GM23338 (cell line): ENCODE data around the gene OXT. TPM values are rescaled to one million over a fixed set of nuclear protein-coding genes. Genes with fewer than 3 reads are reported as not detected.

Experiments used
- CREB1 ChIP-seq: fragments of 250-450 bp; sonication (Bioruptor Pico); IDR thresholded peaks from 2 replicates; pipeline ENCODE4 v1.5.0; 2020; ENCODE audit warnings: low read depth, mild to moderate bottlenecking, moderate library complexity
- EZH2 ChIP-seq: fragments of 200-600 bp; sonication (generic); IDR thresholded peaks from one replicate; pipeline ENCODE4 v1.8.0; 2017; ENCODE audit warnings: antibody characterized with exemption, mild to moderate bottlenecking, low read depth; ENCODE audit not compliant: unreplicated experiment
- EZH2phosphoT487 ChIP-seq: fragments of 200-600 bp; sonication (generic); IDR thresholded peaks from one replicate; pipeline ENCODE4 v1.8.1; 2018; ENCODE audit warnings: antibody characterized with exemption; ENCODE audit not compliant: unreplicated experiment
- JUNB ChIP-seq: IDR thresholded peaks from one replicate; pipeline ENCODE4 v1.6.1; 2016; ENCODE audit warnings: antibody characterized with exemption; ENCODE audit not compliant: unreplicated experiment
- polyA plus RNA-seq: library from polyadenylated mRNA; unstranded; fragments of >200 nt; fragmentation: Nextera tagmentation; extraction: Ambion mirVana; gene quantifications from 2 replicates; pipeline ENCODE4 v1.2.1, GENCODE V29; 2016
- total RNA-seq: library from RNA; depleted of rRNA; stranded (reverse); fragments of >200 nt; shearing (Covaris generic); gene quantifications from 2 replicates; pipeline ENCODE4 v1.2.3, GENCODE V29; 2014
- TF ChIP-seq, protein P1 (sequence below): fragments of 250-450 bp; sonication (Bioruptor Pico); IDR thresholded peaks from 2 replicates; pipeline ENCODE4 v1.5.0; 2020; ENCODE audit warnings: mild to moderate bottlenecking, moderate library complexity
- TF ChIP-seq, protein P2 (sequence below), 2 experiments: fragments of 200-600 bp in 1 of 2; sonication (generic) in 1 of 2; conservative IDR thresholded peaks; 2 replicates each; pipeline versions ENCODE4 v1.5.1 to v1.6.1; 2016 to 2017; ENCODE audit warnings: antibody characterized with exemption in 2 of 2, low read depth in 2 of 2, mild to moderate bottlenecking in 2 of 2, moderate library complexity in 1 of 2
- TF ChIP-seq, protein P3 (sequence below): IDR thresholded peaks from 2 replicates; pipeline ENCODE4 v1.6.1; 2016; ENCODE audit warnings: antibody characterized with exemption

The OXT gene
- total and polyA plus RNA-seq, 2 experiments from 2014 or later, result 1.5 TPM; not detected in 1

DNA sequence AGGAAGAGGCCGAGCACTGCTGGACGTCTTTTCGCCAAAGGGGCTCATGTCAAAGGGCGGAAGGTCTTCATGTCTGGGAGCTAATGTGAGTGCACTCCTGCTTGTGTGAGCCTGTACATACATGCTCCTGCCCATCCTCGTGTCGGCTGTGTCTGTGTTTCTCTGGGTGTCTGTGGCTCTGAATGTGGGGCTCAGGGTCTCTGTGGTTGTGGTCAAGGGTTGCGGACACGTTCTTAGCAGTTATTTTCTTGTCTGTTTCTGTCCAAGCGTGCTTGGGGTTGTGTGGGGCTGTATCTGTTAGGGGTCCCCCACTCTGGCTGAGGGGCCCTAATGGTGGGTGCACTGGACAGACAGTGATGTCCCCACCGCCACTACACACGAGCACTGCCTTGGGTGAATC is 10.2 kb downstream of the OXT start (continued):
- TF ChIP-seq, protein P1, sequence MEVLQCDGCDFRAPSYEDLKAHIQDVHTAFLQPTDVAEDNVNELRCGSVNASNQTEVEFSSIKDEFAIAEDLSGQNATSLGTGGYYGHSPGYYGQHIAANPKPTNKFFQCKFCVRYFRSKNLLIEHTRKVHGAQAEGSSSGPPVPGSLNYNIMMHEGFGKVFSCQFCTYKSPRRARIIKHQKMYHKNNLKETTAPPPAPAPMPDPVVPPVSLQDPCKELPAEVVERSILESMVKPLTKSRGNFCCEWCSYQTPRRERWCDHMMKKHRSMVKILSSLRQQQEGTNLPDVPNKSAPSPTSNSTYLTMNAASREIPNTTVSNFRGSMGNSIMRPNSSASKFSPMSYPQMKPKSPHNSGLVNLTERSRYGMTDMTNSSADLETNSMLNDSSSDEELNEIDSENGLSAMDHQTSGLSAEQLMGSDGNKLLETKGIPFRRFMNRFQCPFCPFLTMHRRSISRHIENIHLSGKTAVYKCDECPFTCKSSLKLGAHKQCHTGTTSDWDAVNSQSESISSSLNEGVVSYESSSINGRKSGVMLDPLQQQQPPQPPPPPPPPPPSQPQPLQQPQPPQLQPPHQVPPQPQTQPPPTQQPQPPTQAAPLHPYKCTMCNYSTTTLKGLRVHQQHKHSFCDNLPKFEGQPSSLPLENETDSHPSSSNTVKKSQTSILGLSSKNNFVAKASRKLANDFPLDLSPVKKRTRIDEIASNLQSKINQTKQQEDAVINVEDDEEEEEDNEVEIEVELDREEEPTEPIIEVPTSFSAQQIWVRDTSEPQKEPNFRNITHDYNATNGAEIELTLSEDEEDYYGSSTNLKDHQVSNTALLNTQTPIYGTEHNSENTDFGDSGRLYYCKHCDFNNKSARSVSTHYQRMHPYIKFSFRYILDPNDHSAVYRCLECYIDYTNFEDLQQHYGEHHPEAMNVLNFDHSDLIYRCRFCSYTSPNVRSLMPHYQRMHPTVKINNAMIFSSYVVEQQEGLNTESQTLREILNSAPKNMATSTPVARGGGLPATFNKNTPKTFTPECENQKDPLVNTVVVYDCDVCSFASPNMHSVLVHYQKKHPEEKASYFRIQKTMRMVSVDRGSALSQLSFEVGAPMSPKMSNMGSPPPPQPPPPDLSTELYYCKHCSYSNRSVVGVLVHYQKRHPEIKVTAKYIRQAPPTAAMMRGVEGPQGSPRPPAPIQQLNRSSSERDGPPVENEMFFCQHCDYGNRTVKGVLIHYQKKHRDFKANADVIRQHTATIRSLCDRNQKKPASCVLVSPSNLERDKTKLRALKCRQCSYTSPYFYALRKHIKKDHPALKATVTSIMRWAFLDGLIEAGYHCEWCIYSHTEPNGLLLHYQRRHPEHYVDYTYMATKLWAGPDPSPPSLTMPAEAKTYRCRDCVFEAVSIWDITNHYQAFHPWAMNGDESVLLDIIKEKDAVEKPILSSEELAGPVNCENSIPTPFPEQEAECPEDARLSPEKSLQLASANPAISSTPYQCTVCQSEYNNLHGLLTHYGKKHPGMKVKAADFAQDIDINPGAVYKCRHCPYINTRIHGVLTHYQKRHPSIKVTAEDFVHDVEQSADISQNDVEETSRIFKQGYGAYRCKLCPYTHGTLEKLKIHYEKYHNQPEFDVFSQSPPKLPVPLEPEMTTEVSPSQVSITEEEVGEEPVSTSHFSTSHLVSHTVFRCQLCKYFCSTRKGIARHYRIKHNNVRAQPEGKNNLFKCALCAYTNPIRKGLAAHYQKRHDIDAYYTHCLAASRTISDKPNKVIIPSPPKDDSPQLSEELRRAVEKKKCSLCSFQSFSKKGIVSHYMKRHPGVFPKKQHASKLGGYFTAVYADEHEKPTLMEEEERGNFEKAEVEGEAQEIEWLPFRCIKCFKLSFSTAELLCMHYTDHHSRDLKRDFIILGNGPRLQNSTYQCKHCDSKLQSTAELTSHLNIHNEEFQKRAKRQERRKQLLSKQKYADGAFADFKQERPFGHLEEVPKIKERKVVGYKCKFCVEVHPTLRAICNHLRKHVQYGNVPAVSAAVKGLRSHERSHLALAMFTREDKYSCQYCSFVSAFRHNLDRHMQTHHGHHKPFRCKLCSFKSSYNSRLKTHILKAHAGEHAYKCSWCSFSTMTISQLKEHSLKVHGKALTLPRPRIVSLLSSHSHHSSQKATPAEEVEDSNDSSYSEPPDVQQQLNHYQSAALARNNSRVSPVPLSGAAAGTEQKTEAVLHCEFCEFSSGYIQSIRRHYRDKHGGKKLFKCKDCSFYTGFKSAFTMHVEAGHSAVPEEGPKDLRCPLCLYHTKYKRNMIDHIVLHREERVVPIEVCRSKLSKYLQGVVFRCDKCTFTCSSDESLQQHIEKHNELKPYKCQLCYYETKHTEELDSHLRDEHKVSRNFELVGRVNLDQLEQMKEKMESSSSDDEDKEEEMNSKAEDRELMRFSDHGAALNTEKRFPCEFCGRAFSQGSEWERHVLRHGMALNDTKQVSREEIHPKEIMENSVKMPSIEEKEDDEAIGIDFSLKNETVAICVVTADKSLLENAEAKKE (CRISPR knock-in tag), result no peak
- TF ChIP-seq, protein P2, sequence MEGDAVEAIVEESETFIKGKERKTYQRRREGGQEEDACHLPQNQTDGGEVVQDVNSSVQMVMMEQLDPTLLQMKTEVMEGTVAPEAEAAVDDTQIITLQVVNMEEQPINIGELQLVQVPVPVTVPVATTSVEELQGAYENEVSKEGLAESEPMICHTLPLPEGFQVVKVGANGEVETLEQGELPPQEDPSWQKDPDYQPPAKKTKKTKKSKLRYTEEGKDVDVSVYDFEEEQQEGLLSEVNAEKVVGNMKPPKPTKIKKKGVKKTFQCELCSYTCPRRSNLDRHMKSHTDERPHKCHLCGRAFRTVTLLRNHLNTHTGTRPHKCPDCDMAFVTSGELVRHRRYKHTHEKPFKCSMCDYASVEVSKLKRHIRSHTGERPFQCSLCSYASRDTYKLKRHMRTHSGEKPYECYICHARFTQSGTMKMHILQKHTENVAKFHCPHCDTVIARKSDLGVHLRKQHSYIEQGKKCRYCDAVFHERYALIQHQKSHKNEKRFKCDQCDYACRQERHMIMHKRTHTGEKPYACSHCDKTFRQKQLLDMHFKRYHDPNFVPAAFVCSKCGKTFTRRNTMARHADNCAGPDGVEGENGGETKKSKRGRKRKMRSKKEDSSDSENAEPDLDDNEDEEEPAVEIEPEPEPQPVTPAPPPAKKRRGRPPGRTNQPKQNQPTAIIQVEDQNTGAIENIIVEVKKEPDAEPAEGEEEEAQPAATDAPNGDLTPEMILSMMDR (conservative IDR thresholded peaks at IDR 0.05; ENCODE audit: low read depth in 2 of 2), result no peak
- no peak for TF ChIP-seq EZH2phosphoT487
- TF ChIP-seq, protein P3, sequence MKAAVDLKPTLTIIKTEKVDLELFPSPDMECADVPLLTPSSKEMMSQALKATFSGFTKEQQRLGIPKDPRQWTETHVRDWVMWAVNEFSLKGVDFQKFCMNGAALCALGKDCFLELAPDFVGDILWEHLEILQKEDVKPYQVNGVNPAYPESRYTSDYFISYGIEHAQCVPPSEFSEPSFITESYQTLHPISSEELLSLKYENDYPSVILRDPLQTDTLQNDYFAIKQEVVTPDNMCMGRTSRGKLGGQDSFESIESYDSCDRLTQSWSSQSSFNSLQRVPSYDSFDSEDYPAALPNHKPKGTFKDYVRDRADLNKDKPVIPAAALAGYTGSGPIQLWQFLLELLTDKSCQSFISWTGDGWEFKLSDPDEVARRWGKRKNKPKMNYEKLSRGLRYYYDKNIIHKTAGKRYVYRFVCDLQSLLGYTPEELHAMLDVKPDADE, result no peak
- TF ChIP-seq EZH2, result no peak
- no peak for TF ChIP-seq JUNB
- no peak for TF ChIP-seq CREB1
